Measurements from ENCODE around the gene DISP3.

Gene DISP3

GRCh38 chr1:11472284-11472683 lies 6.7 kb upstream of the DISP3 start:
- TF ChIP-seq YY1 (IDR thresholded peaks at IDR 0.05; ENCODE audit: insufficient read depth, insufficient read length) (no peak), ZNF274 (IDR thresholded peaks at IDR 0.05; ENCODE audit: low read depth, low read length) (no peak), SUZ12 (IDR thresholded peaks at IDR 0.05; ENCODE audit: extremely low read depth, insufficient read depth, insufficient read length) (no peak)
- no peaks in the 10 kb centered on the region for H3K9me3 ChIP-seq (ENCODE audit: insufficient read depth, low read length)
- H3K27me3 ChIP-seq (ENCODE audit: insufficient read depth, insufficient read length): peaks cover 51% of the 10 kb centered on the region
- H3K9ac ChIP-seq (ENCODE audit: insufficient read length, low read depth): no peak overlapping the region
- no peaks in the 10 kb centered on the region for H3K36me3 ChIP-seq (ENCODE audit: insufficient read depth, insufficient read length, low read length)
- DNase-seq (ENCODE audit: low read depth, low spot score): no peak
- H3K4me1 ChIP-seq (ENCODE audit: insufficient read depth, insufficient read length): no peaks in the 10 kb centered on the region
- no peak overlapping the region for H3K4me3 ChIP-seq (ENCODE audit: insufficient read length, low read depth)

DNA sequence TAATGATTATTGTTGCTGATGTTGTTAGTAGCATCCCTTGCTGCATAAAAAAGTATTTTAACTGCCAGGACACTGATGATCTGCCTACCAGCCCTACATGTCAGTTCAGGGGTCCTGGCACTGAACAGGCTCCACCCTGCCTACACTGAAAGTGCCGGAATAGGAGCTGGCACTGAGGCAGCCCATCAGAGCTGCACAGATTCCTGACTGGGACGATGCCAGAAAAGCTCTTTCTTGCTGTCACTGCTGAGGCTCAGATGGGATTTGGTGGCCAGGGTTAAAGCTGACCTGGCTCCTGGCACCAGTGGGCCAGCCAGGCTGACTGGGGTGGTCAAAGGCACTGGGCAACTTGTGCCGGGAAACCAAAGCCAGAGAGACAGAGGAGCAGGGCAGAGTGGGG lies 6.2 kb upstream of the DISP3 start:
- TF ChIP-seq ZNF274 (IDR thresholded peaks at IDR 0.05; ENCODE audit: low read depth, low read length) (no peak), YY1 (IDR thresholded peaks at IDR 0.05; ENCODE audit: insufficient read depth, insufficient read length) (no peak), SUZ12 (IDR thresholded peaks at IDR 0.05; ENCODE audit: extremely low read depth, insufficient read depth, insufficient read length) (no peak)
- Histone ChIP-seq H3K27me3 (ENCODE audit: insufficient read depth, insufficient read length) (peaks cover 56% of the 10 kb centered on the region), H3K9me3 (ENCODE audit: insufficient read depth, low read length) (no peaks in the 10 kb centered on the region), H3K9ac (ENCODE audit: insufficient read length, low read depth) (no peak overlapping the region), H3K4me3 (ENCODE audit: insufficient read length, low read depth) (no peak overlapping the region), H3K36me3 (ENCODE audit: insufficient read depth, insufficient read length, low read length) (no peaks in the 10 kb centered on the region), H3K4me1 (ENCODE audit: insufficient read depth, insufficient read length) (no peaks in the 10 kb centered on the region)
- DNase-seq (ENCODE audit: low read depth, low spot score): no peak

DNA sequence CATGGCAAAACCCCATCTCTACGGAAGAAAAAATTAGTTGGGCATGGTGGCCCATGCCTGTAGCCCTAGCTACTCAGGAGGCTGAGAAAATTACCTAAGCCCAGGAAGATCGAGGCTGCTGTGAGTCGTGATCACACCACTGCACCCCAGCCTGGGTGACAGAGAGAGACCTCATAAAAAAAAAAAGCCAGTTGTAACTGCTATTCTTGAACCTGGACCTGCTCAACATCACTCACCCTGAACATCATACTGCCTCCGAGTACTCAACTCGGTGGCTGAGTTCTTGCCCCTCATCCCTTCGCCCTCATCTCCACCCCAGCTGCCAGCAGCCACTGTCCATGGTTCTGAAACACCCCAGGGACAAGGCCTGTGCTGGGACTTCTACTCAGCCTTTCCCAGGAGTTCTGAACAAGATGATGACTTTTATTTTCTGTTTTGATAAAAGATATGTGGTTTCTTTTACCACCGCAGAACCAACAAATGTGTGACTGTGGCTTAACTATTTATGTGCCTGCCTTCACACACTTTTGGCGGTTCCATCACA lies 5.4 kb upstream of the DISP3 start:
- TF ChIP-seq ZNF274 (IDR thresholded peaks at IDR 0.05; ENCODE audit: low read depth, low read length): no peak
- TF ChIP-seq YY1 (IDR thresholded peaks at IDR 0.05; ENCODE audit: insufficient read depth, insufficient read length): no peak
- H3K4me1 ChIP-seq (ENCODE audit: insufficient read depth, insufficient read length): no peaks in the 10 kb centered on the region
- no peak for DNase-seq (ENCODE audit: low read depth, low spot score)
- H3K9me3 ChIP-seq (ENCODE audit: insufficient read depth, low read length): no peaks in the 10 kb centered on the region
- no peak overlapping the region for H3K9ac ChIP-seq (ENCODE audit: insufficient read length, low read depth)
- no peaks in the 10 kb centered on the region for H3K36me3 ChIP-seq (ENCODE audit: insufficient read depth, insufficient read length, low read length)
- peaks cover 60% of the 10 kb centered on the region for H3K27me3 ChIP-seq (ENCODE audit: insufficient read depth, insufficient read length)
- no peak overlapping the region for H3K4me3 ChIP-seq (ENCODE audit: insufficient read length, low read depth)

DNA sequence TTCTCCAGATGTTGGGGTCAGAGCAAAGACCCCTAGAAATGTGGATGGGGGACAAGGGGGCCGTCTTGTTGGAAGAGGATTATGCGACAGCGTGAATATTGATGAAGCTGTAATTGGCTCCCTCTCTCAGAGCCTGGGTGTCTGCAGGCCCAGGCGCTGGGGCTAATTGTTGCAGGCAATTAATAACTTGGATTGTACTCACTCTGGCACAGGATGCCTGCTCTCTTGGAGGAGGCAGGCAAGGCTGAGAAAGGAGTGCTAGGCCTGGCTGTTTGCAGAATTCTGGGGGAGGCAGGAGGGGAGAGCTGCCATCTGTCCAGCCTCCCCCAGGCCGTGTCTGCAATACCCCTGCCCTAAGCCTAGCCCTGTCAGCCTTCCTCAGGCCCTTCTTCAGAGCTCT lies 4.1 kb upstream of the DISP3 start:
- Histone ChIP-seq H3K4me3 (ENCODE audit: insufficient read length, low read depth) (no peak overlapping the region), H3K9ac (ENCODE audit: insufficient read length, low read depth) (no peak overlapping the region), H3K4me1 (ENCODE audit: insufficient read depth, insufficient read length) (no peaks in the 10 kb centered on the region), H3K9me3 (ENCODE audit: insufficient read depth, low read length) (no peaks in the 10 kb centered on the region), H3K36me3 (ENCODE audit: insufficient read depth, insufficient read length, low read length) (no peaks in the 10 kb centered on the region), H3K27me3 (ENCODE audit: insufficient read depth, insufficient read length) (peaks cover 65% of the 10 kb centered on the region)
- DNase-seq (ENCODE audit: low read depth, low spot score): no peak
- TF ChIP-seq SUZ12 (IDR thresholded peaks at IDR 0.05; ENCODE audit: extremely low read depth, insufficient read depth, insufficient read length) (no peak), YY1 (IDR thresholded peaks at IDR 0.05; ENCODE audit: insufficient read depth, insufficient read length) (no peak), ZNF274 (IDR thresholded peaks at IDR 0.05; ENCODE audit: low read depth, low read length) (no peak)

- DNase-seq (ENCODE audit: low read depth, low spot score): no peak
- Histone ChIP-seq H3K4me1 (ENCODE audit: insufficient read depth, insufficient read length) (peaks cover 4% of the 10 kb centered on the region), H3K4me3 (ENCODE audit: insufficient read length, low read depth) (no peak overlapping the region), H3K27me3 (ENCODE audit: insufficient read depth, insufficient read length) (peaks cover 67% of the 10 kb centered on the region), H3K9ac (ENCODE audit: insufficient read length, low read depth) (no peak overlapping the region), H3K9me3 (ENCODE audit: insufficient read depth, low read length) (no peaks in the 10 kb centered on the region), H3K36me3 (ENCODE audit: insufficient read depth, insufficient read length, low read length) (no peaks in the 10 kb centered on the region)
- TF ChIP-seq SUZ12 (IDR thresholded peaks at IDR 0.05; ENCODE audit: extremely low read depth, insufficient read depth, insufficient read length) (no peak), ZNF274 (IDR thresholded peaks at IDR 0.05; ENCODE audit: low read depth, low read length) (no peak), YY1 (IDR thresholded peaks at IDR 0.05; ENCODE audit: insufficient read depth, insufficient read length) (no peak)
Observed at GRCh38 chr1:11475748-11476147, 3.2 kb upstream of the DISP3 start.

- Histone ChIP-seq H3K9ac (ENCODE audit: insufficient read length, low read depth) (peak overlapping the region; percentile 82), H3K27me3 (ENCODE audit: insufficient read depth, insufficient read length) (peaks cover 43% of the 10 kb centered on the region), H3K4me1 (ENCODE audit: insufficient read depth, insufficient read length) (peaks cover 4% of the 10 kb centered on the region), H3K9me3 (ENCODE audit: insufficient read depth, low read length) (no peaks in the 10 kb centered on the region), H3K4me3 (ENCODE audit: insufficient read length, low read depth) (peak overlapping the region; percentile 72), H3K36me3 (ENCODE audit: insufficient read depth, insufficient read length, low read length) (no peaks in the 10 kb centered on the region)
- peak; percentile 3 for DNase-seq (ENCODE audit: low read depth, low spot score)
- TF ChIP-seq SUZ12 (IDR thresholded peaks at IDR 0.05; ENCODE audit: extremely low read depth, insufficient read depth, insufficient read length) (no peak), ZNF274 (IDR thresholded peaks at IDR 0.05; ENCODE audit: low read depth, low read length) (no peak), YY1 (IDR thresholded peaks at IDR 0.05; ENCODE audit: insufficient read depth, insufficient read length) (no peak)
Observed at GRCh38 chr1:11479375-11479979, 522 bp downstream of the DISP3 start.

DNA sequence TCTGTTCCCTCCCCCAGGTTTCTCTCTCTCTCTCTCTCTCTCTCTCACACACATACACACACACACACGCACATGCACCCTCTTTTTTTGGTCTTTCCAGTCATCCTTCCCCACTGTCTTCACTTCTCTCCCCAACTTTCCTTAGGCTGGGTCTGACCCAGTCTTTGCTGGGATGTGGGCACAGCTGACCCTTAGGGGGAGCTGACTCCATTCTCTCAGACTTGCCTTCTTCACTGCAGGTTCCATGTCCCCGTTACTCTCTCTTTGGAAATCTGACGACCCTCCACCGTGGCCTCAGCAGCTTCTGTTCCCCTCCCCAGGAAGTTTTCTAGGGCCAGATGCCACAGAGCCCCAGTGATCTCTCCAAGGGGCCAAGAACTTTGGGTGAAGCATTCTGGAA lies 2.1 kb downstream of the DISP3 start:
- no peak overlapping the region for H3K9ac ChIP-seq (ENCODE audit: insufficient read length, low read depth)
- no peaks in the 10 kb centered on the region for H3K9me3 ChIP-seq (ENCODE audit: insufficient read depth, low read length)
- no peak for TF ChIP-seq ZNF274 (IDR thresholded peaks at IDR 0.05; ENCODE audit: low read depth, low read length)
- no peak for TF ChIP-seq SUZ12 (IDR thresholded peaks at IDR 0.05; ENCODE audit: extremely low read depth, insufficient read depth, insufficient read length)
- TF ChIP-seq YY1 (IDR thresholded peaks at IDR 0.05; ENCODE audit: insufficient read depth, insufficient read length): no peak
- peaks cover 38% of the 10 kb centered on the region for H3K27me3 ChIP-seq (ENCODE audit: insufficient read depth, insufficient read length)
- H3K4me3 ChIP-seq (ENCODE audit: insufficient read length, low read depth): no peak overlapping the region
- H3K4me1 ChIP-seq (ENCODE audit: insufficient read depth, insufficient read length): peaks cover 4% of the 10 kb centered on the region
- DNase-seq (ENCODE audit: low read depth, low spot score): peak; percentile 9
- H3K36me3 ChIP-seq (ENCODE audit: insufficient read depth, insufficient read length, low read length): no peaks in the 10 kb centered on the region

Measured in NT2/D1 (cell line).